Duodenal mucosa (tissue), 2 donors: ENCODE results near the gene IL1RAPL2.
"Not testable (repeated sequence)": the region's sequence is repeated elsewhere in the genome, so short reads cannot be mapped to it uniquely, and the experiment has no call there.

Experiments used
- H3K27ac ChIP-seq: one replicate; pipeline ENCODE4 v1.7.0; 2013; ENCODE audit warnings: low read depth, low read length
- H3K27me3 ChIP-seq, 2 donors: one replicate each; pipeline ENCODE4 v1.7.0; 2013; ENCODE audit warnings: low read length in 2 of 2, control low read depth in 1 of 2; ENCODE audit not compliant: insufficient read depth in 2 of 2, control insufficient read depth in 1 of 2
- H3K36me3 ChIP-seq, 2 donors: one replicate each; pipeline ENCODE4 v1.7.0; 2013; ENCODE audit warnings: low read length in 2 of 2, control low read depth in 1 of 2; ENCODE audit not compliant: insufficient read depth in 2 of 2, control insufficient read depth in 1 of 2
- H3K4me1 ChIP-seq, 2 donors: one replicate each; pipeline ENCODE4 v1.7.0; 2013; ENCODE audit warnings: low read length in 2 of 2, control low read depth in 1 of 2; ENCODE audit not compliant: insufficient read depth in 2 of 2, control insufficient read depth in 1 of 2
- H3K4me3 ChIP-seq, 2 donors: one replicate each; pipeline ENCODE4 v1.7.0; 2013; ENCODE audit warnings: low read length in 2 of 2, low read depth in 1 of 2
- H3K9ac ChIP-seq, 2 donors: one replicate each; pipeline ENCODE4 v1.7.0; 2013; ENCODE audit warnings: low read length in 2 of 2, low read depth in 1 of 2
- H3K9me3 ChIP-seq, 2 donors: one replicate each; pipeline ENCODE4 v1.7.0; 2013; ENCODE audit warnings: low read length in 2 of 2, control low read depth in 1 of 2; ENCODE audit not compliant: control insufficient read depth in 1 of 2

Gene IL1RAPL2

DNA sequence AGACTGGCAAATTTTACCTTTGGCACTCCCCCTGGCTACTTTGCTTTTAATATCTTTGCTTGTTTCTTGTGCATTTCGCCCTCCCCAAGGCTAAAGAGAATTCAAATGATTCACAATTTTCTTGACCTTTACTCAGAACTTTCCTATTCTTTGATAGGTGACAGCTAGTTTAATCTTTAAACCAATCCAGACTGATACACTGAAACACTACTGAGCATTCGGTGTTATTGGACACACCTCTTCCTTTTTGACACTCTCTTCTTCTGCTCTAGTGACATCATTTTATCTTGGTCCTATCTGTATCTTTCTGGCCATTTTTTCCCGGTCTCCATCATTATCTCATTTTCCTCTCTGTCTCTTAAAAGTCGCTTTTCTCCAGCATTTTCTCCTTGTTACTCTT is 103.1 kb downstream of the IL1RAPL2 start:
- Histone ChIP-seq H3K9me3 (no peaks in the 10 kb centered on the region), H3K4me3 (no peak overlapping the region), H3K27ac (no peak overlapping the region), H3K4me1 (no peaks in the 10 kb centered on the region), H3K36me3 (no peaks in the 10 kb centered on the region), H3K9ac (no peak overlapping the region), H3K27me3 (no peaks in the 10 kb centered on the region)

DNA sequence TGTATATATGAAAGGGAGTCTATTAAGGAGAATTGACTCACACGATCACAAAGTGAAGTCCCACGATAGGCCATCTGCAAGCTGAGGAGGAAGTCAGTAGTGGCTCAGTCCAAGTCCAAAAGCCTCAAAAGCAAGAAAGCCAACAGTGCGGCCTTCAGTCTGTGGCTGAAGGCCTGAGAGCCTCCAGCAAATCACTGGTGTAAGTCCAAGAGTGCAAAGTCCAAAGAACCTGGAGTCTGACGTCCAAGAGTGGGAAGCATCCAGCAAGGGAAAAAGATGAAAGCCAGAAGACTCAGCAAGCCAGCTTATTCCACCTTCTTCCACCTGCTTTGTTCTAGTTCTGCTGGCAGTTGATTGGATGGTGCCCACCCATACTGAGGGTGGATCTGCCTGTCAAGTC is 104.1 kb downstream of the IL1RAPL2 start:
- no peak overlapping the region for H3K27ac ChIP-seq
- H3K36me3 ChIP-seq, result no peaks in the 10 kb centered on the region
- H3K9me3 ChIP-seq, result no peaks in the 10 kb centered on the region
- H3K4me3 ChIP-seq, result no peak overlapping the region
- no peak overlapping the region for H3K9ac ChIP-seq
- no peaks in the 10 kb centered on the region for H3K27me3 ChIP-seq
- no peaks in the 10 kb centered on the region for H3K4me1 ChIP-seq

- not testable (repeated sequence) for H3K27ac ChIP-seq, H3K4me3 ChIP-seq, H3K4me1 ChIP-seq, H3K9ac ChIP-seq, H3K36me3 ChIP-seq, H3K9me3 ChIP-seq, H3K27me3 ChIP-seq
Measured at GRCh38 chrX:104677517-104677916, 111.5 kb downstream of the IL1RAPL2 start.

GRCh38 chrX:104679175-104679574 is 113.2 kb downstream of the IL1RAPL2 start:
- no peak overlapping the region for H3K9ac ChIP-seq
- H3K27me3 ChIP-seq, result no peaks in the 10 kb centered on the region
- no peak overlapping the region for H3K4me3 ChIP-seq
- H3K4me1 ChIP-seq, result no peaks in the 10 kb centered on the region
- no peaks in the 10 kb centered on the region for H3K36me3 ChIP-seq
- no peaks in the 10 kb centered on the region for H3K9me3 ChIP-seq
- H3K27ac ChIP-seq, result no peak overlapping the region

- Histone ChIP-seq H3K27ac (no peak overlapping the region), H3K9ac (no peak overlapping the region), H3K4me3 (no peak overlapping the region), H3K27me3 (no peaks in the 10 kb centered on the region), H3K36me3 (no peaks in the 10 kb centered on the region), H3K4me1 (no peaks in the 10 kb centered on the region), H3K9me3 (no peaks in the 10 kb centered on the region)
Measured at GRCh38 chrX:104681214-104681613, 115.2 kb downstream of the IL1RAPL2 start.

DNA sequence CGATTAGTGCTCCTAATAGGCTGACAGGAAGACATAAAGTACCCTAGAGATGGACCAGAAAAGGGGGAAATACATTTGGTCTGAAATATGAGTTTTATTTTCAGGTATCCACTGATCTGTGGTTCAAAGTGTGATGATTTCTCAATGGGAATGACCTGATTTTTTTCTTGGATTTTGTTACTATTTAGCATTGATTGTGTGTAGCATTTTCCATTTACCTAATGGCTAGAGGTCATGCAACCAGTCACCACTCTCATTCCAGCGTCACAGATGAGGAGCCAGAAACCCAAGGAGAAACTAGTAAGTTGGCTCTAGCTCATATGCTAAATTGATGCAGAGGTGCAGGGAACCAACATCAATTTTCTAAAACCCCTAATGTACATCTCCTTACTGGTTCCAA is 118.1 kb downstream of the IL1RAPL2 start:
- no peak overlapping the region for H3K9ac ChIP-seq
- no peaks in the 10 kb centered on the region for H3K9me3 ChIP-seq
- no peaks in the 10 kb centered on the region for H3K36me3 ChIP-seq
- no peak overlapping the region for H3K4me3 ChIP-seq
- no peaks in the 10 kb centered on the region for H3K27me3 ChIP-seq
- H3K4me1 ChIP-seq, result no peaks in the 10 kb centered on the region
- H3K27ac ChIP-seq, result no peak overlapping the region

- Histone ChIP-seq H3K4me3 (no peak overlapping the region), H3K27ac (no peak overlapping the region), H3K9ac (no peak overlapping the region), H3K27me3 (no peaks in the 10 kb centered on the region), H3K4me1 (no peaks in the 10 kb centered on the region), H3K36me3 (no peaks in the 10 kb centered on the region), H3K9me3 (no peaks in the 10 kb centered on the region)
Measured at GRCh38 chrX:104695593-104695992, 129.6 kb downstream of the IL1RAPL2 start.

DNA sequence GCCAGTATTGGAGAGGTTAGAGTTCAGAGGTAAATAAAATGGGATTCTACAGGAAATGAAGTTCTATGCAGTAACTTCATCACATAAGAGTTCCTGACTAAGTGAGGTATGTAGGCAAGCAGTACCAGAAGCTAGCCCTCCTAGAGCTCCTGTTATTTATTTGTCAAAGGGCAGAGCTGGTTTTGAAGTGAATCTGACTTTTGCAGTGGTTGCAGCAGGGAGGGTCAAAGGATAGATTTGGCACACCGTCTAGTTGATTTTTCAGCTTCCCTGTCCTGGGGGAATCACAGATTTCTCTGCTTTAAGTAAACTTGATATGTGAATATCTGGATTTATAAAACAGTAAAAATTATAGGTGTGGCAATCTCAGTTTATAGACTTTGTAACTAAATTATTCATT is 130.7 kb downstream of the IL1RAPL2 start:
- Histone ChIP-seq H3K9me3 (no peaks in the 10 kb centered on the region), H3K27me3 (no peaks in the 10 kb centered on the region), H3K36me3 (no peaks in the 10 kb centered on the region), H3K9ac (no peak overlapping the region), H3K27ac (no peak overlapping the region), H3K4me3 (no peak overlapping the region), H3K4me1 (no peaks in the 10 kb centered on the region)

- Histone ChIP-seq H3K27me3 (no peaks in the 10 kb centered on the region), H3K9ac (no peak overlapping the region), H3K4me1 (no peaks in the 10 kb centered on the region), H3K27ac (no peak overlapping the region), H3K9me3 (no peaks in the 10 kb centered on the region), H3K36me3 (no peaks in the 10 kb centered on the region), H3K4me3 (no peak overlapping the region)
Measured at GRCh38 chrX:104697294-104697693, 131.3 kb downstream of the IL1RAPL2 start.

DNA sequence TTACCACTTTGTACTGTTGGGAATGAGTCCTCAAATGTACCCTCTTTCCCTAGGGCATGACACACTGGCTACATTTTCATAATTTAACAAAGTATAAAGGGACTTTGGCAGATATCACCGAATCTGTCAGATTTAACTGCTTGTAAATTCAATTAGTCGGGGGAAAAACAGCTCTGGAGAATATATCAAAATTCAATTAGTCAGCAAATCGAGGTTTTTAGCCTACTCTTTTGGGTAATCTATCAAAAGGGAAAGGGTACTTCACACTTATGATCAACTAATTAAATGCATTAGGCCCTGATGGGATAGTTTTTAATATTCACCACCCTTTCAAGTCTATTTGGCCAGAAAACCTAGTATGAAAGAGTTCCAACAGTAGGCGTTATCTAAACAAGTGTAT is 141.0 kb downstream of the IL1RAPL2 start:
- Histone ChIP-seq H3K27ac (no peak overlapping the region), H3K9me3 (no peaks in the 10 kb centered on the region), H3K9ac (no peak overlapping the region), H3K27me3 (no peaks in the 10 kb centered on the region), H3K4me3 (no peak overlapping the region), H3K36me3 (no peaks in the 10 kb centered on the region), H3K4me1 (no peaks in the 10 kb centered on the region)

GRCh38 chrX:104707572-104707971 is 141.6 kb downstream of the IL1RAPL2 start:
- H3K9me3 ChIP-seq, result no peaks in the 10 kb centered on the region
- no peak overlapping the region for H3K9ac ChIP-seq
- no peaks in the 10 kb centered on the region for H3K27me3 ChIP-seq
- H3K4me3 ChIP-seq, result no peak overlapping the region
- H3K27ac ChIP-seq, result no peak overlapping the region
- no peaks in the 10 kb centered on the region for H3K36me3 ChIP-seq
- no peaks in the 10 kb centered on the region for H3K4me1 ChIP-seq
